SIG-M5 treated with dmso at 0.1 percent for 504 hours (cell line): Measurements from ENCODE around the gene FOXM1.

ENCODE experiments used
- DNase-seq: peaks from one replicate; lab custom pipeline; 2025; ENCODE audit not compliant: unreplicated experiment; lab: John Stamatoyannopoulos, UW

The FOXM1 gene

GRCh38 chr12:2811801-2812200, 65.2 kb downstream of the FOXM1 start:
- DNase-seq, result no peak
